IMR-90 (cell line): ENCODE data around the gene PPL. TPM values are rescaled to one million over a fixed set of nuclear protein-coding genes. Genes with fewer than 3 reads are reported as not detected.
A peak's percentile ranks its signal among the peaks of the same experiment; 100 is the strongest.

Experiments
- ATAC-seq: fragments of 200-7000 bp; cut with Tn5 transposase; 2 replicates; pipeline ENCODE4 v1.9.1; 2020; ENCODE audit warnings: low read depth, mild to moderate bottlenecking, moderate library complexity
- BruUV-seq: library from RNA; stranded (reverse); fragments of 400-500 nt; replicated peaks from 2 replicates; lab custom pipeline; 2021; lab: Mats Ljungman, UMichigan
- CTCF ChIA-PET: fragments of 300-600 bp; formaldehyde crosslinking; extraction: SDS; loops from one replicate; lab custom pipeline; 2021; ENCODE audit warnings: antibody characterized with exemption; lab: Yijun Ruan, JAX
- POLR2A ChIA-PET: fragments of 300-600 bp; sonication (Branson Sonifier 250); formaldehyde crosslinking; loops from one replicate; lab custom pipeline; 2022; ENCODE audit warnings: antibody characterized with exemption; ENCODE audit not compliant: unreplicated experiment; lab: Charles Lee
- DNase-seq: peaks from one replicate; pipeline ENCODE4 v3.0.0; 2013
- H2AFZ ChIP-seq: replicated peaks from 2 replicates; pipeline ENCODE3; 2013; ENCODE audit warnings: low read length, mild to moderate bottlenecking; ENCODE audit not compliant: poor library complexity
- H2AK5ac ChIP-seq: 2 replicates; pipeline ENCODE4 v1.6.1; 2013; ENCODE audit warnings: low read depth, low read length, inconsistent platforms
- H2AK9ac ChIP-seq: replicated peaks from 2 replicates; pipeline ENCODE3; 2013; ENCODE audit warnings: mild to moderate bottlenecking, low read depth, low read length, moderate library complexity; ENCODE audit not compliant: poor library complexity
- H2BK120ac ChIP-seq: 2 replicates; pipeline ENCODE4 v1.6.1; 2013; ENCODE audit warnings: low read depth, low read length, inconsistent platforms
- H2BK15ac ChIP-seq: 3 replicates; pipeline ENCODE4 v1.6.1; 2013; ENCODE audit warnings: low read depth, low read length, inconsistent platforms
- H2BK20ac ChIP-seq: 2 replicates; pipeline ENCODE4 v1.6.1; 2013; ENCODE audit warnings: low read depth, mild to moderate bottlenecking, inconsistent platforms, low read length, moderate library complexity
- H2BK5ac ChIP-seq: 2 replicates; pipeline ENCODE4 v1.6.1; 2013; ENCODE audit warnings: mild to moderate bottlenecking, low read depth, low read length, inconsistent platforms; ENCODE audit not compliant: poor library complexity, severe bottlenecking
- H3K14ac ChIP-seq: replicated peaks from 2 replicates; pipeline ENCODE4 v1.6.1; 2013; ENCODE audit warnings: low read depth, low read length, inconsistent platforms
- H3K18ac ChIP-seq: 2 replicates; pipeline ENCODE4 v1.6.1; 2013; ENCODE audit warnings: low read depth, low read length, control low read depth
- H3K23ac ChIP-seq: 2 replicates; pipeline ENCODE4 v1.6.1; 2013; ENCODE audit warnings: low read depth, low read length, inconsistent platforms
- H3K27ac ChIP-seq: 2 replicates; pipeline ENCODE4 v1.5.1; 2013; ENCODE audit warnings: mild to moderate bottlenecking, control low read depth, low read length; ENCODE audit not compliant: insufficient read depth
- H3K27me3 ChIP-seq: 2 replicates; pipeline ENCODE4 v1.6.1; 2013; ENCODE audit warnings: low read length; ENCODE audit not compliant: control insufficient read depth, insufficient read depth
- H3K36me3 ChIP-seq: 2 replicates; pipeline ENCODE4 v1.6.1; 2013; ENCODE audit warnings: low read length, mixed read lengths; ENCODE audit not compliant: control insufficient read depth, insufficient read depth
- H3K4ac ChIP-seq: 2 replicates; pipeline ENCODE4 v1.6.1; 2013; ENCODE audit warnings: low read depth, low read length, inconsistent platforms
- H3K4me1 ChIP-seq: 2 replicates; pipeline ENCODE4 v1.6.1; 2013; ENCODE audit warnings: low read length, mixed read lengths; ENCODE audit not compliant: control insufficient read depth, insufficient read depth
- H3K4me2 ChIP-seq: 2 replicates; pipeline ENCODE4 v1.6.1; 2013; ENCODE audit warnings: low read depth, mild to moderate bottlenecking, control low read depth, low read length, moderate library complexity
- H3K4me3 ChIP-seq: 2 replicates; pipeline ENCODE4 v1.5.1; 2013; ENCODE audit warnings: low read depth, mild to moderate bottlenecking, control low read depth, low read length, moderate library complexity; ENCODE audit not compliant: insufficient read depth
- H3K56ac ChIP-seq: 2 replicates; pipeline ENCODE4 v1.6.1; 2013; ENCODE audit warnings: low read length, inconsistent platforms; ENCODE audit not compliant: insufficient read depth; ENCODE audit errors: extremely low read depth
- H3K79me1 ChIP-seq, 2 experiments: 2 replicates each; pipeline ENCODE4 v1.6.1; 2013; ENCODE audit warnings: low read length in 2 of 2, inconsistent platforms in 1 of 2, low read depth in 1 of 2
- H3K9ac ChIP-seq: 2 replicates; pipeline ENCODE4 v1.6.1; 2013; ENCODE audit warnings: low read depth, low read length, control low read depth
- H3K9me1 ChIP-seq: 2 replicates; pipeline ENCODE4 v1.6.1; 2013; ENCODE audit warnings: low read length, inconsistent platforms; ENCODE audit not compliant: insufficient read depth
- H3K9me3 ChIP-seq: 2 replicates; pipeline ENCODE4 v1.6.1; 2013; ENCODE audit warnings: low read length; ENCODE audit not compliant: control insufficient read depth, insufficient read depth
- H4K20me1 ChIP-seq: 2 replicates; pipeline ENCODE4 v1.6.1; 2013; ENCODE audit warnings: low read length, inconsistent platforms; ENCODE audit not compliant: insufficient read depth
- H4K5ac ChIP-seq: 2 replicates; pipeline ENCODE4 v1.6.1; 2013; ENCODE audit warnings: mild to moderate bottlenecking, low read depth, low read length, control low read depth
- H4K8ac ChIP-seq, 2 experiments: 2 replicates each; pipeline ENCODE4 v1.6.1; 2013; ENCODE audit warnings: low read depth in 2 of 2, low read length in 2 of 2, control low read depth in 1 of 2, inconsistent platforms in 1 of 2
- H4K91ac ChIP-seq: 2 replicates; pipeline ENCODE4 v1.6.1; 2013; ENCODE audit warnings: low read depth, low read length, inconsistent platforms; ENCODE audit not compliant: insufficient read depth
- MAZ ChIP-seq: IDR thresholded peaks from 2 replicates; pipeline ENCODE4 v1.6.1; 2012; ENCODE audit warnings: low read depth, mild to moderate bottlenecking, low read length, improper control_type of control experiment, moderate library complexity, borderline replicate concordance
- USF2 ChIP-seq: fragments of 150-350 bp; IDR thresholded peaks from 2 replicates; pipeline ENCODE4 v1.6.1; 2017; ENCODE audit warnings: mild to moderate bottlenecking, antibody characterized with exemption, low read length, low read depth
- WGBS, 2 experiments: methylation state at CpG; one replicate each; pipeline versions ENCODE4 v1.1.5 to v1.1.7; 2013; ENCODE audit warnings: missing lambda C conversion rate in 2 of 2; ENCODE audit not compliant: insufficient read length in 1 of 2; ENCODE audit errors: extremely low coverage in 2 of 2; 5-methylcytosine and 5-hydroxymethylcytosine counted together
- dilution Hi-C: fragments of 300-500 bp; cut with HindIII; formaldehyde crosslinking; loops from one replicate; pipeline ENCODE4 v1.14.3; 2018; ENCODE audit warnings: low sequenced_read_pairs; ENCODE audit not compliant: unreplicated experiment
- in situ Hi-C: fragments of 300-500 bp; cut with MboI; formaldehyde crosslinking; loops from 3 replicates; pipeline ENCODE4 v1.14.3; 2019; ENCODE audit warnings: low sequenced_read_pairs, inconsistent platforms, mixed read lengths
- intact Hi-C: fragments of 100-400 bp; cut with micrococcal nuclease; formaldehyde crosslinking; loops from 2 replicates; pipeline ENCODE4 v1.10.0; 2022
- polyA plus RNA-seq, 3 experiments: library from polyadenylated mRNA; depleted of rRNA; stranded (reverse); fragments of >200 nt; gene quantifications; 2 replicates each; pipeline ENCODE4 v1.2.3, GENCODE V29; 2012; ENCODE audit warnings: low replicate concordance in 1 of 3
- total RNA-seq: library from RNA; depleted of rRNA; stranded (reverse); fragments of >200 nt; gene quantifications from 2 replicates; pipeline ENCODE4 v1.2.3, GENCODE V29; 2012

The PPL gene
- total and polyA plus RNA-seq, 2 of the 4 experiments (the other 2 are of a cell fraction), result 0.34 to 0.36 TPM

- H2BK15ac ChIP-seq, result no peak overlapping the region
- BruUV-seq, result no TSS peak
- 88% methylated on average over 13 of the region's 22 CpGs; no CpG with 5 or more reads in 1 of the 2 experiments for WGBS, 2 experiments
- intact Hi-C loops, result no loop called here
- H3K27ac ChIP-seq, result no peak overlapping the region
- no peak overlapping the region for H4K5ac ChIP-seq
- H3K79me1 ChIP-seq, result no peaks in the 10 kb centered on the region
- dilution Hi-C loops, result no loop called here
- no peak overlapping the region for H4K91ac ChIP-seq
- in situ Hi-C loops, result no loop called here
- peaks cover 2% of the 10 kb centered on the region; the same call in 1 of the 2 replicates for H3K9me1 ChIP-seq
- no peak overlapping the region for H2AFZ ChIP-seq
- no peak overlapping the region for H3K4me3 ChIP-seq
- H2AK9ac ChIP-seq, result peak overlapping the region; percentile 60
- no peak overlapping the region for H2AK5ac ChIP-seq
- no peak overlapping the region for H3K18ac ChIP-seq
- no peak for ATAC-seq
- H4K8ac ChIP-seq, result no peak overlapping the region
- H3K23ac ChIP-seq, result no peak overlapping the region
- ChIA-PET POLR2A (no interaction called here), CTCF (interaction anchor here (0.6 kb wide), 1 partner anchor 257 kb away, joined by 3 read pairs; no protein-coding TSS in a partner anchor)
- peaks cover 8% of the 10 kb centered on the region for H3K4me1 ChIP-seq
- H3K14ac ChIP-seq, result no peak overlapping the region
- no peaks in the 10 kb centered on the region for H3K27me3 ChIP-seq
- H3K36me3 ChIP-seq, result no peaks in the 10 kb centered on the region; the same call in 1 of the 2 replicates
- no peak overlapping the region for H3K9ac ChIP-seq
- no peak for DNase-seq
- TF ChIP-seq MAZ (no peak), USF2 (peak; percentile 79)
- H3K56ac ChIP-seq, result no peak overlapping the region
- H3K9me3 ChIP-seq, result peaks cover 4% of the 10 kb centered on the region
- no peak overlapping the region for H3K4ac ChIP-seq
- H3K4me2 ChIP-seq, result no peak overlapping the region
- no peak overlapping the region for H2BK20ac ChIP-seq
- no peak overlapping the region for H2BK120ac ChIP-seq
- H4K20me1 ChIP-seq, result no peaks in the 10 kb centered on the region; the same call in 1 of the 2 replicates
- no peak overlapping the region for H2BK5ac ChIP-seq
Observed at GRCh38 chr16:4894276-4895150, 42.4 kb downstream of the PPL start.
